GM18858 (cell line): Measurements from ENCODE around the gene SAMD4B.
"Not testable (repeated sequence)": the region's sequence is repeated elsewhere in the genome, so short reads cannot be mapped to it uniquely, and the experiment has no call there.

Source experiments
- ATAC-seq: cut with Tn5 transposase; IDR thresholded peaks from one replicate; pipeline ENCODE4 v1.9.1; 2021; ENCODE audit not compliant: unreplicated experiment

Gene SAMD4B, protein sequence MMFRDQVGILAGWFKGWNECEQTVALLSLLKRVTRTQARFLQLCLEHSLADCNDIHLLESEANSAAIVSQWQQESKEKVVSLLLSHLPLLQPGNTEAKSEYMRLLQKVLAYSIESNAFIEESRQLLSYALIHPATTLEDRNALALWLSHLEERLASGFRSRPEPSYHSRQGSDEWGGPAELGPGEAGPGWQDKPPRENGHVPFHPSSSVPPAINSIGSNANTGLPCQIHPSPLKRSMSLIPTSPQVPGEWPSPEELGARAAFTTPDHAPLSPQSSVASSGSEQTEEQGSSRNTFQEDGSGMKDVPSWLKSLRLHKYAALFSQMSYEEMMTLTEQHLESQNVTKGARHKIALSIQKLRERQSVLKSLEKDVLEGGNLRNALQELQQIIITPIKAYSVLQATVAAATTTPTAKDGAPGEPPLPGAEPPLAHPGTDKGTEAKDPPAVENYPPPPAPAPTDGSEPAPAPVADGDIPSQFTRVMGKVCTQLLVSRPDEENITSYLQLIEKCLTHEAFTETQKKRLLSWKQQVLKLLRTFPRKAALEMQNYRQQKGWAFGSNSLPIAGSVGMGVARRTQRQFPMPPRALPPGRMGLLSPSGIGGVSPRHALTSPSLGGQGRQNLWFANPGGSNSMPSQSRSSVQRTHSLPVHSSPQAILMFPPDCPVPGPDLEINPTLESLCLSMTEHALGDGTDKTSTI

DNA sequence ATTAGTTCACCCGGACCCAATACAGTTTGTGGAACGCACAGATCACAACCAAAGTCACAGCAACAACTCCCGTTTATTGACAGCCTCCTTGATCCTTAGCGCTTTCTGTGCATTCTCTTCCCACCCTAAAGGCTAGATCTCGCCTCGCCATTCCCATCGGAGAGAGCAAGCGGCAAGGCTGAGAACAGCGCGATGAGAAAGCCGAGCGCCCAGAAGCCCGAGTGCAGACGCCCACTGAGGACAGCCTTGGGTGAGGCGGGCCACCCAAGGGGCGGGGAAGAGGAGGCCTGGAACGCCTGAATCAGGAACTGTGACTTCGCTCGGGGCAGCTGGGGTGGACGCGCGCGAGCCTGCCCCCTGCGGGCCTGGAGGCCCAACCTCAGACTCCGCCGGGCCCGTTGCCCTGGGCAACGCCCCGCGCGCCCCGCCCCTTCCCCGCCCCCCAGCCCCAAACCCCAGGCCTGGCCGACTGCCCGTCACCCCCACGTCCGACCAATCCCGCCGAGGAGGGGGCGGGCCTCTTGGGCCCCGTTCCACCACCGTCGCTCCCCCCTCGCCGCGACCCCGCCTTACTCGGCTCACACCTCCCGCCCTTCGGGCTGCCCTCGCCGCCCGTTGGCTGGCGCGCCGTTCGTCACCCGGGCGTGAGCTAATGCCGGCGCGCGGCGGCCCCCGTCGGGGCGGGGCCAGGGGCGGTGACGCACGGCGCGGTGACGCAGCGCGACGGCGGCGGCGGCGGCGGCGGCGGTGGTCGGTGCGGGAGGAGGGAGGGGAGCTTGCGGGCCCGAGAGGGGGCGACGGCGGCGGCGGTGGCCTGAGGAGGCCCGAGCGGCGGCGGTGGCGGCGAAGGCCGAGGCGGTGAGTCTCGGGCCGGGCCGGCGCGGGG, at the start of gene SAMD4B:
Gene SAMD4B, plus strand, starts transcription at position 703 of the 886 bp plus-strand sequence. CDS start 14,473 bp downstream, outside the sequence.
- ATAC-seq: peak; percentile 77

DNA sequence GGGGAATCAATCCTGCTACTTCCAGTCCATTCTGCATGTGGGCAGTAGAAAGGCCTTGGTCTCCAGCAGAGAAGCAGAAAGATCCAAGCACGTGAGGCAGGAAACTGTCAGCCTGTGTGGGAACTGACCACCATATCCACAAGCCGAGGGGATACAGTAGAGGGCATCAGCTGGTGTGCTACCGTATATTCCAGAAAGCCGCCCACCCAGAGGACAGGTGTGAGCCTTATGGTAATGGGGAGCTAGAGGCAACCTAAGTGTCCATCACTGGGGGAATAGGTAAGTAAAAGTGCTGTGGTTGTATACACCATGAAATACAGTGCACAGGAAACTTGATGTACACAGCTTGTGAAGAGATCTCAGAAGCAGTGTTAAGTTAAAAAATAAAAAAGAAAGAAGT, 48.8 kb upstream of the SAMD4B start:
- ATAC-seq: no peak

DNA sequence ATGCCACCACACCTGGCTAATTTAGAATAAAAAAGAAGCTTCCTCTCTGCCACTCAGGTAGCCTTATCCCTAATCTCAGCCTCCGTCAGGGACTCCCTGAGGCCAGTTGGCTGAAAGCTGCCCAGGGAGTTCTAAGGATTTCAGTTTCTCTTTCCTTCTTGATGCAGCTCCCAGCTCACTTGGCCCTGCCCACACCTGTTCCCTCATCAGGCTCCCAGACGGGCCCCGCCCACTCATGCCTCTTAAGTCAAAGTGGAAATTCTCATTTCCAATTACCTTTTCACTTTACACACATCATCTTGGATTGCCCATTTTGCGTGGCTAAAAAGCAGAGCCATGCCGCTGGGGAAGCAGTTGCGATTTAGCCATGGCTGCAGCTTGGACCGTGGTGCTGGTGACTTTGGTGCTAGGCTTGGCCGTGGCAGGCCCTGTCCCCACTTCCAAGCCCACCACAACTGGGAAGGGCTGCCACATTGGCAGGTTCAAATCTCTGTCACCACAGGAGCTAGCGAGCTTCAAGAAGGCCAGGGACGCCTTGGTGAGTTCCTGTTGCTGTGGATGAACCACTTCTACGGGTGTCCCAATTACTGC, 46.1 kb upstream of the SAMD4B start, which contains the start of gene IFNL1:
Gene IFNL1, plus strand, starts transcription at position 353 of the 591 bp plus-strand sequence. Its CDS starts 15 bp downstream, at position 368.
- no peak for ATAC-seq

DNA sequence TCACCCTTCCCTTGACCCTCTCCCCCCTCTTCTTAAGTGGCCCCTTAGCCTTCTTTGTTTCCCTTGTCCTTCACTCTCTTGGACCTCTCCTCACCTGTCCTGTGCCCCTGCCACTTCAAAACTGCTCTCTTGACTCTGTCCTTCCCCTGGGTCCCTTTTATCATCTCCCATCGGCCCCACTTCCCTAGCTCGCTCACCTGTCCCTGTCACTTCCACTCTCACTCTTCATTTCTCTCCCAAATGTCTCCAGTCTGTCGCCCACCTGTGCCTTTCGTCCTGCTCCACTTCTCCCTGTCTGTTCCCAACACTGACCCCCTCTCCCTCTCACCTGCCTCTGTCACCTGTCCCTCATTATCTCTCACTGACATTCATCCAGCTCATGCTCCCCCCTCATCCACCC, 45.3 kb upstream of the SAMD4B start:
- no peak for ATAC-seq

- ATAC-seq: no peak
Measured at GRCh38 chr19:39297931-39298634, 44.1 kb upstream of the SAMD4B start.

DNA sequence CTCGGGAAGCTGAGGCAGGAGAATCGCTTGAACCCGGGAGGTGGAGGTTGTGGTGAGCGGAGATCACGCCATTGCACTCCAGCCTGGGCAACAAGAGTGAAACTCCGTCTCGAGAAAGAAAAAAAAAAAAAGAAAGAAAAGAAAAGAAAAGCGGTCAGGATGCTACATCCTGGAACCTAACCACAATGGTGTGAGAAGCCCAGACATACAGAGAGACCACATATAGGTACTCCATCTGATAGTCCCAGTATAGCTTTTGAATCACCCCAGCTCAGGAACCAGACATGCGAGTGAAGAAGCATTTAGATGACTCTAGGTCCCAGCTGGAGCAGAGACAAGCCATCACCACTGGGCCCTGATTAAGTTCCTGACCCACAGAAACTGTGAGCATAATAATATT, 42.8 kb upstream of the SAMD4B start:
- no peak for ATAC-seq

DNA sequence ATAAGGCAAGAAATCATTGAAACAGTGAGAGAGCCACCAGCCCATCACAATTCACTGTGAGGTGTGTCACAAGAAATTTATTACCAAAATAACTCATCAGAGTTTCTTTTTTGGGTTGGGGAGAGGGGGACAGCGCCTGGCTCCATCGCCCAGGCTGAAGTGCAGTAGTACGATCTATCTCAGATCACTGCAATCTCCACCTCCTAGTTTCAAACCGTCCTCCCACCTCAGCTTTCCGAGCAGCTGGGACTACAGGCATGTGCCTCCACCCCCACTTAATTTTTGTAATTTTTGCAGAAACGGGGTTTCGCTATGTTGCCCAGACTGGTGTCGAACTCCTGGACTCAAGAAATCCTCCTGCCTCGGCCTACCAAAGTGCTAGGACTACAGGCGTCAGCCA, 42.4 kb upstream of the SAMD4B start:
- ATAC-seq: no peak

DNA sequence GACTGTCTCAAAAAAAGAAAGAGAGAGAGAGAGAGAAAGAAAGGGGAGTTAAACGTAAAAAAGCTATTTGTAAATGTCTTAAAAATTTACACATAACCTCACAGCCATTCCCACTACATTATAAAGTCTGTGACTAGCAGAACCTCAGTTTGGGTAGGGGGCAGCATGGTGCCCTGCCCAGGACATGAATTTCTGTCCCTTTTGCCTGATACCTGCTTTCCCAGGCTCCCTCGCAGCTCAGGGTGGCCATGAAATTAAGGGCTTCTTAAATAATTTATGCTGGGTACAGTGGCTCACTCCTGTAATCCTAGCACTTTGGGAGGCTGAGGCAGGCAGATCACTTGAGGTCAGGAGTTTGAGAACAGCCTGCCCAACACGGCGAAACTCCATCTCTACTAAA, 41.2 kb upstream of the SAMD4B start:
- no peak for ATAC-seq

DNA sequence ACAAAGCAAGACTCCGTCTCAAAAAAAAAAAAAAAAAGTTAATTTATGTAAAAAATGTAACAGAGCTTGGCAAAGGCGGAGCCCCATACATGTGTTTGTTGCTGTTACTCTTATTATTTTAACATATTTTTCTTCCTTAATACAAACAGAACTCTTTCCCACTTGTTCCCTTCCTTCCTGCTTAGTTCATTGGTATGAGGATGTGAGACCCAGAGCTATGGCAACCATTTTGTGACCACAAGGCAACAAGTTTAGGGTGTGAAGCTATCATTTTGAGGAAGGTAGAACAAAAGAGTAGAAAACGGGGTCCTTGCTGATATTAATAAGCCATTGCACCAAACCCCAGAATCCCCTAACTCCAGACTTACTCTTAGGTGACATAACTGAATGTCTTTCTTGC, 40.7 kb upstream of the SAMD4B start:
- no peak for ATAC-seq

- no peak for ATAC-seq
Measured at GRCh38 chr19:39303373-39304184, 38.6 kb upstream of the SAMD4B start.

- ATAC-seq: no peak
Measured at GRCh38 chr19:39304185-39304513, 38.1 kb upstream of the SAMD4B start.

- ATAC-seq: no peak
Measured at GRCh38 chr19:39304701-39305571, 37.3 kb upstream of the SAMD4B start.

GRCh38 chr19:39306075-39306474, 36.1 kb upstream of the SAMD4B start:
- no peak for ATAC-seq

DNA sequence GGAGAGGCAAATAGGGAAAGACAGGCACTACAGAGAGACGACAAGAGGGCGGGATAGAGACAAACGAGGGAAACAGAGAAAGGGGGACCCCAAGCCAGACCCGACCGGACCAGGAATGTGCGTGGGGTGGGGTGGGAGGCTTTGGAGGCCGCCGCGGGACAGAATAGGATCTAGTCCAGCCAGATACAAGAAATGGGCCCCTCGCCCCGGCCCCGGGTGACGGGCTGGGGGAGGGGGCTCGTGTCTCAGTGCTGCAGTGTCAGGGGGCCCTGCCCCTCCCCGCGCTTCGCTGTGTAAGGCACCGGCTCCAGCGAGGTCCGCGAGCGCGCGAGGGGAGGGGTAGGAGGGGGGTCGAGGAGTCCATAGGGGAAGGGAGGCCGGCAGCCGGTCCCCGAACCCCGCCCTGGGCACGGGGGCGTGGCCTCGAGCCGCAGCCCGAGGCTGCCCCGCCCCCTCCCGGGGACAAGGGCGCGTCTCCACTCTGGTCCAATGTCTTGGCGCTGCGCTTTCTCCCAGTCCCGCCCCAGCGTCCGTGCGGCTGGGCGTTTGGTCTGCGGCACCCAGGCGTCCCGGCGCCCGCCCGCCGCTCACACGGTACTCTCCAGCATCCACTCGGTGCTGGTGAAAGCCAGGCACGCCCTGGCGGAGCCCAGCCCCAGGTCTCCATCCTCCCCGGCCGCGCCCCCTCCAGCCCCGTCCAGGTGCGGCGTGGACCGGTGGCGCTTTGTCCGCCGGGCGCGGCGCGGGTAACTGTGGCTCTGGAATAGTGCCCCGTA, 35.0 kb upstream of the SAMD4B start:
- no peak for ATAC-seq

GRCh38 chr19:39307822-39308530, 34.2 kb upstream of the SAMD4B start:
- no peak for ATAC-seq

DNA sequence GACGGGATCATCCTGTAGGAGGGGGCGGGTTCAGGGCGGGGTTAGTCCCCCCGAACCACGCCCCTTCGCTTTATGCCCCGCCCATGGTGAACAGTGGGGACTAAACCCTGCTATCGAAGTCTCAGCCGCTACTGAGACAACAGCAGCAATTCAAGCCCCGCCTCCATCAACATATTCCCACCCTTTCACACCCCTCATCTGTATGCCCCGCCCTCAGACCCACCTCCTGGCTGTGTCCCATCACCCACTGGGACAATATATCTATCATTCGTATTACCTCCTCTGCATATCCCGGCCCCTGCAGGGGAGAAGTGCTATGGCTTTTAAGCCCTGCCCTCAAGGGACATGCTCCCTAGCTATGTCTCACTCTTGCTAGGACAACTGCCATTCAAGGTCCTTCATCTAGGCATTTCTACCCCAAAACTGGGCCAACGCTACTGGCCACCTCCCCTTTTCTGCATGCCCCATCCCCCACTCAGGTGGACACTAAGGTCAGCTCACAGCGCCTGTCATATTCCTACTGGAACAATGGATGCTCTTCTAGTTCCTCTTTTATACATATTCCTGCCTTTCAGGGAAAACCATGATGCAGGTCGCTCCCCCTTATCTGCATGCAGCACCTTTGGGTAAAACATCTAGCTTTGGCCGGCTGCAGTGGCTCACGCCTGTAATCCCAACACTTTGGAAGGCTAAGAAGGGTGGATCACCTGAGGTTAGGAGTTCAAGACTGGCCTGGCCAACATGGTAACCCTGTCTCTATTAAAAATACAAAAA, 33.5 kb upstream of the SAMD4B start:
- ATAC-seq: no peak

DNA sequence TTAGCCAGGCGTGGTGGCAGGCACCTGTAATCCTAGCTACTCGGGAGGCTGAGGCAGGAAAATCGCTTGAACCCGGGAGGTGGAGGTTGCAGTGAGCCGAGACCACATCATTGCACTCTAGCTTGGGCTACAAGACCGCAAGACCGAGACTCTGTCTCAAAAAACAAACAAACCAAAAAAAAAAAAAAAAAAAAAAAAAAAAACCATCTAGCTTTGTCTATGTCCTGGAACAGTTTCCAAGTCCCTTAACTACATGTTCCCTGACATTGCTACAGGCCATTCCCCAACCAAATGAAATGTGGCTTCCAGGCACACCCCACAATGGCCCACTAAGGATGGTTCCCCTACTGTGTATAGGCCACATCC, 32.9 kb upstream of the SAMD4B start:
- not testable (repeated sequence) for ATAC-seq
